Transverse colon (tissue), 4 donors: ENCODE data around the gene SLC7A10.

Experiments
- EP300 ChIP-seq: sonication (generic); formaldehyde crosslinking; IDR thresholded peaks from one replicate; pipeline ENCODE4 v1.6.1; 2017; ENCODE audit warnings: antibody characterized with exemption, low read depth
- POLR2A ChIP-seq: fragments of 450-650 bp; IDR thresholded peaks from one replicate; pipeline ENCODE4 v1.6.1; 2016; ENCODE audit warnings: antibody characterized with exemption, mild to moderate bottlenecking, moderate library complexity
- POLR2AphosphoS5 ChIP-seq, 3 donors: sonication (generic); formaldehyde crosslinking; IDR thresholded peaks; one replicate each; pipeline ENCODE4 v1.6.1; 2016; ENCODE audit warnings: antibody characterized with exemption in 3 of 3
- TF ChIP-seq, protein P1 (sequence below), 5 experiments: fragments of 200-600 bp in 3 of 5; fragments of 450-650 bp in 2 of 5; sonication (generic) in 3 of 5; IDR thresholded peaks; 1 replicate in 2 of 5; 2 replicates in 3 of 5; pipeline ENCODE4 v1.5.1; 2016 to 2017; ENCODE audit warnings: antibody characterized with exemption in 5 of 5, inconsistent platforms in 3 of 5, mild to moderate bottlenecking in 2 of 5, moderate library complexity in 1 of 5

DNA sequence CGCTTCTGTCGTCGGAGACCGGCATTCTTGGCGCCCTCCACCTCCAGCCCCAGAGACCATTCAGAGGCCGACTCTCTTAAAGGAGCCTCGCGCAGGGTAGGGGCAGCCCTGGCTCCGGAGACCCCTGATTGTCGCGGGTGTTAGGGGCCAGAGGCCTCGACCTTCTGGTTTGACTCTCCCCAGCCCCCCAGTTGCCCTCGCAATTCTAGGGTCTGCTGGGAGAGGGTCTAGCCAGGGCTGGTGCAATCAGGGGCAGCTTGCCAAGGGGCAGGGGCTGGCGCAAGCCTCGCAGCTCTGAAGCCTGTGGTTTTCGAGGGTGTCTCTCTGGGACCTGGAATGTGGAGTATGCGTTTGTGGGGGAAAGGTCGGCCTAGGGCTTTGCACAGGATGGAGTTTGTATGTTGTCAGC, 1.6 kb upstream of the SLC7A10 start:
- TF ChIP-seq POLR2A (no peak), POLR2AphosphoS5 (IDR thresholded peaks at IDR 0.05) (no peak), EP300 (no peak)
- TF ChIP-seq, protein P1, sequence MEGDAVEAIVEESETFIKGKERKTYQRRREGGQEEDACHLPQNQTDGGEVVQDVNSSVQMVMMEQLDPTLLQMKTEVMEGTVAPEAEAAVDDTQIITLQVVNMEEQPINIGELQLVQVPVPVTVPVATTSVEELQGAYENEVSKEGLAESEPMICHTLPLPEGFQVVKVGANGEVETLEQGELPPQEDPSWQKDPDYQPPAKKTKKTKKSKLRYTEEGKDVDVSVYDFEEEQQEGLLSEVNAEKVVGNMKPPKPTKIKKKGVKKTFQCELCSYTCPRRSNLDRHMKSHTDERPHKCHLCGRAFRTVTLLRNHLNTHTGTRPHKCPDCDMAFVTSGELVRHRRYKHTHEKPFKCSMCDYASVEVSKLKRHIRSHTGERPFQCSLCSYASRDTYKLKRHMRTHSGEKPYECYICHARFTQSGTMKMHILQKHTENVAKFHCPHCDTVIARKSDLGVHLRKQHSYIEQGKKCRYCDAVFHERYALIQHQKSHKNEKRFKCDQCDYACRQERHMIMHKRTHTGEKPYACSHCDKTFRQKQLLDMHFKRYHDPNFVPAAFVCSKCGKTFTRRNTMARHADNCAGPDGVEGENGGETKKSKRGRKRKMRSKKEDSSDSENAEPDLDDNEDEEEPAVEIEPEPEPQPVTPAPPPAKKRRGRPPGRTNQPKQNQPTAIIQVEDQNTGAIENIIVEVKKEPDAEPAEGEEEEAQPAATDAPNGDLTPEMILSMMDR (IDR thresholded peaks at IDR 0.05) = no peak
